Gastrocnemius medialis (tissue), 4 donors: Measurements from ENCODE around the gene FHOD3.

Experiments used
- CTCF ChIP-seq, 5 experiments: fragments of 450-650 bp in 3 of 5; fragments of 200-600 bp in 2 of 5; sonication (generic) in 2 of 5; IDR thresholded peaks in 4 of 5; conservative IDR thresholded peaks in 1 of 5; 1 replicate in 4 of 5; 2 replicates in 1 of 5; pipeline ENCODE4 v1.5.1; 2016 to 2019; ENCODE audit warnings: antibody characterized with exemption in 5 of 5, mild to moderate bottlenecking in 3 of 5, moderate library complexity in 3 of 5
- POLR2A ChIP-seq, 2 donors: fragments of 450-650 bp; IDR thresholded peaks; one replicate each; pipeline ENCODE4 v1.6.1; 2017; ENCODE audit warnings: antibody characterized with exemption in 2 of 2, mild to moderate bottlenecking in 2 of 2, moderate library complexity in 2 of 2

GRCh38 chr18:36826556-36826955 lies 529.0 kb downstream of the FHOD3 start:
- TF ChIP-seq POLR2A (IDR thresholded peaks at IDR 0.05): no peak
- TF ChIP-seq CTCF (IDR thresholded peaks at IDR 0.05 in 4 of 5, conservative IDR thresholded peaks at IDR 0.05 in 1 of 5): no peak
